GM18868 (cell line): ENCODE measurements around the gene MEIS1.

ENCODE experiments used
- ATAC-seq: cut with Tn5 transposase; IDR thresholded peaks from one replicate; pipeline ENCODE4 v1.9.1; 2021; ENCODE audit warnings: mild to moderate bottlenecking, moderate library complexity; ENCODE audit not compliant: unreplicated experiment

MEIS1 gene

GRCh38 chr2:66578054-66578686, 143.2 kb downstream of the MEIS1 start:
- ATAC-seq = no peak

- ATAC-seq = no peak
These were observed 143.8 kb downstream of the MEIS1 start for GRCh38 chr2:66578687-66579106.

- ATAC-seq = no peak
These were observed 144.5 kb downstream of the MEIS1 start for GRCh38 chr2:66579186-66580126.

- no peak for ATAC-seq
These were observed 145.5 kb downstream of the MEIS1 start for GRCh38 chr2:66580166-66581049.

GRCh38 chr2:66581339-66582103, 146.6 kb downstream of the MEIS1 start:
- no peak for ATAC-seq

GRCh38 chr2:66582104-66582986, 147.4 kb downstream of the MEIS1 start:
- ATAC-seq = no peak

GRCh38 chr2:66582987-66583880, 148.3 kb downstream of the MEIS1 start:
- no peak for ATAC-seq

GRCh38 chr2:66583881-66584280, 149.0 kb downstream of the MEIS1 start:
- ATAC-seq = no peak

- no peak for ATAC-seq
These were observed 150.7 kb downstream of the MEIS1 start for GRCh38 chr2:66585587-66585986.

GRCh38 chr2:66587216-66587615, 152.3 kb downstream of the MEIS1 start:
- ATAC-seq = no peak

- no peak for ATAC-seq
These were observed 159.1 kb downstream of the MEIS1 start for GRCh38 chr2:66594001-66594400.

GRCh38 chr2:66595556-66595955, 160.6 kb downstream of the MEIS1 start:
- no peak for ATAC-seq

- ATAC-seq = no peak
These were observed 161.3 kb downstream of the MEIS1 start for GRCh38 chr2:66596256-66596655.

GRCh38 chr2:66601624-66602023, 166.7 kb downstream of the MEIS1 start:
- ATAC-seq = no peak

- ATAC-seq = no peak
These were observed 167.4 kb downstream of the MEIS1 start for GRCh38 chr2:66602341-66602740.

GRCh38 chr2:66604326-66604725, 169.4 kb downstream of the MEIS1 start:
- ATAC-seq = no peak

GRCh38 chr2:66604976-66605375, 170.1 kb downstream of the MEIS1 start:
- ATAC-seq = no peak

GRCh38 chr2:66607152-66607551, 172.2 kb downstream of the MEIS1 start:
- no peak for ATAC-seq
